Activated CD8-positive, alpha-beta memory T cell treated with anti-CD3 and anti-CD28 coated beads for 36 hours (primary cell): ENCODE results near the gene DDR2. TPM values are rescaled to one million over a fixed set of nuclear protein-coding genes. Genes with fewer than 3 reads are reported as not detected.
"Not testable (repeated sequence)": the region's sequence is repeated elsewhere in the genome, so short reads cannot be mapped to it uniquely, and the experiment has no call there.

Experiments used
- CTCF ChIA-PET: fragments of 350-600 bp; sonication (Branson Sonifier 250); formaldehyde crosslinking; loops from one replicate; lab custom pipeline; 2021; ENCODE audit warnings: antibody characterized with exemption; lab: Charles Lee
- POLR2A ChIA-PET: fragments of 350-600 bp; sonication (Branson Sonifier 250); formaldehyde crosslinking; loops from one replicate; lab custom pipeline; 2021; ENCODE audit warnings: antibody characterized with exemption; lab: Charles Lee
- total RNA-seq, 2 experiments: library from RNA; stranded (reverse); gene quantifications; one replicate each; pipeline ENCODE4 v1.2.3, GENCODE V29; 2021

Gene DDR2
- total RNA-seq, 2 experiments from 2014 or later = 0.17 to 0.36 TPM

DNA sequence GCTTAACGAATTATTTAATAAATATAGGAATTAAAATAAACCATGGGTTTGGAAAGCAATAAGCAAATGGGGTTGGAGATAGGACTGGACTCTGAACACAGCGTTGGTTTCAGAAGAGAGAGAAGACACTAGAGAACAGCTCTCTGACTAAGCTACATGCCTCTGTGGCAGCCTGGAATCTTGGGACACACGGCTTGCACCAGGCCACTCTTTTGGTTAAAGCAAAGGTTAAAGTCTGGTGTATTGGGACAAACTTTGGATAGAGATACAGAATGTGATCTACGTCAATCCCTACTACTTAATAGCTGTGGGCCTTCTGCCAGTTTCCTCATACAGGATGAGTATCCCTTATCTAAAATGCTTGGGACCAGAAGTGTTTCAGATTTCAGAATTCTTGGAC, 108.5 kb downstream of the DDR2 start:
- CTCF ChIA-PET = interaction anchor here (1.3 kb wide), 1 partner anchor 18 kb away, joined by 3 read pairs; no protein-coding TSS in a partner anchor
- POLR2A ChIA-PET = no interaction called here

- POLR2A ChIA-PET = no interaction called here
- CTCF ChIA-PET = interaction anchor here (1.3 kb wide), 1 partner anchor 17 kb away, joined by 3 read pairs; no protein-coding TSS in a partner anchor
These were observed 109.3 kb downstream of the DDR2 start for GRCh38 chr1:162741574-162741973.

- POLR2A ChIA-PET, CTCF ChIA-PET: not testable (repeated sequence)
These were observed 114.1 kb downstream of the DDR2 start for GRCh38 chr1:162746264-162746942.

GRCh38 chr1:162753001-162753658, 120.9 kb downstream of the DDR2 start:
- CTCF ChIA-PET = no interaction called here
- POLR2A ChIA-PET = no interaction called here

GRCh38 chr1:162753998-162754585, 121.8 kb downstream of the DDR2 start:
- ChIA-PET POLR2A (no interaction called here), CTCF (no interaction called here)

DNA sequence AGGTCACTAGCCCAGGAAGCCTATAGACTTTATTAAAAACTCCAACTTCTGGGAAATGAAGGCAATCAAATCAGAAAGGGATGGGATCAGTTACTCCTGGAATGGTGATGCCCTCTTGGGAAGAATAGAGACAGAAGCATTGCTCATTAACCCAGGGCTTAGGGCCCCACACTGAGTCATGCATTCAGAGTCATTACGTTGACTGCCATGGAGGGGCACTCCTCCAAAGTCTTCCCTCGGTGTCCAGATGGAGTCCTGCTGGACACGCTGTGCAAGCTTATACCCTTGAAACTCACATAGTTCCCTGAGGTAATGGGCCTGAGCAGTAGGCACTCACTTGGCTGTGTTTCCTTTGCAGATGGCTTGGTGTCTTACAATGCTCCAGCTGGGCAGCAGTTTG, 123.0 kb downstream of the DDR2 start:
- POLR2A ChIA-PET = no interaction called here
- CTCF ChIA-PET = no interaction called here

GRCh38 chr1:162756523-162756922, 124.3 kb downstream of the DDR2 start:
- ChIA-PET CTCF (no interaction called here), POLR2A (no interaction called here)

DNA sequence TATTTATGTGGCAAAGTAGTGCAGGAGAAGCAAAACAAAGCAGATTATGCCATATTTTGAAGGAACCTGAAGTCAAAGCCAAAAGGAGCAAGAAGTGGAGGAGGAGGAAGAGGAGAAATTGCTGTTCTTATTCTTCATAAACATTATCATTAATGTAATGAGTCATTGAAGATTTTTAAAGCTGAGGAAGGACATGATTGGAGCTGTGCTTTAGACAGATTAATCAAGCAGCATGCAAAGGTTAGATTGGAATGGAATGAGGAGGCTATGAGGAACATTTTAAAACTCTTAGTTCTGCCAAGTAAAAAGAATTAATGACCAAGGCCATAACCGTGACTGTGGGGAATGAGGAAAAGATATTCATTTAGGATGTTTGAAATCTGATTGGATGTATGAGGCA, 125.2 kb downstream of the DDR2 start:
- POLR2A ChIA-PET = no interaction called here
- CTCF ChIA-PET = no interaction called here

DNA sequence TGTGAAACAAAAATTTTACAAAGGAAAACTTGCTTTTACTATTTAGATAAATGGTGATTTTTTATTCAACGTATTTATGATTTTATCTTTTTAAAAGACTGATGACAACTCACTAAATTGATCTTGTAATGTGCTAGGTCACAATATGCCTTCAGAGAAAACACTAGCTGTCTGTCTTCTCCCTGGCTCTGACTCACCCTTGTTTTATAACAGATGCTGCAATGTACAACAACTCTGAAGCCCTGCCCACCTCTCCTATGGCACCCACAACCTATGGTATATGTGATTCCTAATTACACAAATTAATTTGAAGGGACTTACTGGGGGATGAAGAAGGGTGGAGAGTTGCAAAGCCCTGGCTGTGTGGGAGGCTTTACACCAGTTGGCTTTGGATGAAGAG, 133.5 kb downstream of the DDR2 start:
- POLR2A ChIA-PET = no interaction called here
- CTCF ChIA-PET = no interaction called here

GRCh38 chr1:162772571-162773154, 140.4 kb downstream of the DDR2 start:
- POLR2A ChIA-PET = no interaction called here
- CTCF ChIA-PET = no interaction called here

DNA sequence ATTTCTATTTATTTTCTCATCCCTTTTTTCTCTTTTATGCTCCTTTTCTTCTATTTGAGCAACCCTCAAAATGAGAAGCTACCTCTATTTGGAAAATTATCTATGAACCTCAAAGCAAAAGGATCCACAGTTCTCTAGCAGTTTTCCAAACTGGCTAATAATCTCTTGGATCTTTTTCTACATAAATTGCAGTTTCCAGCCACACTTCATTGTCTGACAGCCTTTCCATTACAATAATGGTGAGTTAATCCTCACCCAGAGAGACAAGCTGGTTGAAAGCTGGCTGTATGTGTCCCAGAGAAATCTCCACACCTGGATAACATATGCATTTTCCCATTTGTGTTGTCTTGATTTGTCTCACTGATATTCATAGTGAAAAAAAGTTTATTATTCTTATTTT, 141.7 kb downstream of the DDR2 start:
- ChIA-PET POLR2A (no interaction called here), CTCF (no interaction called here)

- CTCF ChIA-PET = interaction anchor here (0.6 kb wide), 1 partner anchor 742 kb away, joined by 3 read pairs; no protein-coding TSS in a partner anchor
- POLR2A ChIA-PET = no interaction called here
These were observed 146.8 kb downstream of the DDR2 start for GRCh38 chr1:162779043-162779442.

DNA sequence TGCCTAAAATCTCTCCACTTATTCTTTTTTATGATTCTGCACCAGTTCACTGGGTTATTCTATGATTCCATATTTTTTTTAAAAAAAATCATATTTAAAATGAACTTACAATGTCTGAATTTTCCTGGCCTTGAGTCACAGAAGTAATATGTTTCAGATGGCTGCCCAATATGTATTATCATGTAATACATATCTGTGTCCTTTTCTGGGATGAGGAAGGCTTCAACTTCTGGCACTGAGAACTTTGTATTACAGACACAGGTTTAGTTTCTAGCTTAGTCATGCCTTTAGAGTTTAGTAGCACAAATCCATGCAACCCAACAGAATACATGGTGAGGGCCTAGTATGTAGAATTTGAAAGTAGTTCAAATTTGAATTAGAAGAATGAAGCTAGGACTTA, 150.4 kb downstream of the DDR2 start:
- POLR2A ChIA-PET = no interaction called here
- CTCF ChIA-PET = no interaction called here

- POLR2A ChIA-PET, CTCF ChIA-PET: not testable (repeated sequence)
These were observed 152.7 kb downstream of the DDR2 start for GRCh38 chr1:162784926-162785325.

GRCh38 chr1:162788783-162789182, 156.5 kb downstream of the DDR2 start:
- POLR2A ChIA-PET, CTCF ChIA-PET: not testable (repeated sequence)

GRCh38 chr1:162790303-162790984, 158.2 kb downstream of the DDR2 start, which contains the start of gene HSD17B7:
Gene HSD17B7, plus strand, starts transcription at chr1:162790702. Its CDS starts 99 bp downstream, at chr1:162790801.
- POLR2A ChIA-PET, CTCF ChIA-PET: not testable (repeated sequence)

DNA sequence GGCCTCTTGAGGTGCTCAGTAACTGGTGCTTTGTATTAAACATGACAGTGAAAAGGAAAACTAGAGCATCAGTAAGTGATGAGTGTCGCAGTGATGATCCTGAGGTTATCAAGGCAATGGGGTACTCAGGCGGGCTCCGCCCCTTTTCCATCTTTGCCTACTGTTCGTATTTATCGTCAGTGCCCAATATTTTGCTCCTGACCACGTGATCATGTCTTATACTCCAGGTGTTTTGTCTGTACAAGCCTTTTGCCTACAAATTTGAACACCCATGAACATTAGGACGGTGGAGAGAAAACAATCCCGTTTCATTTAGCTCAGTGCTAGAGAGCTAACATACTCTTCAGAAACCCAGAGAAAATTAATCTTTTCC, 158.7 kb downstream of the DDR2 start:
- CTCF ChIA-PET, POLR2A ChIA-PET: not testable (repeated sequence)

GRCh38 chr1:162794284-162794683, 162.0 kb downstream of the DDR2 start:
- POLR2A ChIA-PET = not testable (repeated sequence)

GRCh38 chr1:162796617-162797279, 164.5 kb downstream of the DDR2 start:
- CTCF ChIA-PET, POLR2A ChIA-PET: not testable (repeated sequence)

More at GRCh38 chr1:162794284-162794683, 162.0 kb downstream of the DDR2 start:
- CTCF ChIA-PET = not testable (repeated sequence)
